H1 (cell line): ENCODE data around the gene LCOR. TPM values are rescaled to one million over a fixed set of nuclear protein-coding genes. Genes with fewer than 3 reads are reported as not detected.

Experiments used
- CTBP2 ChIP-seq: IDR thresholded peaks from 2 replicates; pipeline ENCODE4 v1.7.0; 2011; ENCODE audit warnings: borderline replicate concordance, mild to moderate bottlenecking, moderate library complexity, mixed read lengths, low read length; ENCODE audit not compliant: insufficient read depth, insufficient read length
- PHF8 ChIP-seq: fragments of 200-600 bp; sonication (generic); conservative IDR thresholded peaks from 2 replicates; pipeline ENCODE4 v1.7.1; 2012; ENCODE audit warnings: low read depth, mild to moderate bottlenecking, inconsistent platforms, low read length, moderate library complexity
- RNF2 ChIP-seq: fragments of 200-900, 300-1000 bp; sonication (generic); IDR thresholded peaks from 2 replicates; pipeline ENCODE4 v1.7.1; 2016; ENCODE audit warnings: borderline replicate concordance, low read depth, mild to moderate bottlenecking, antibody characterized with exemption, low read length; ENCODE audit not compliant: poor library complexity, severe bottlenecking; ENCODE audit errors: missing control alignments
- SAP30 ChIP-seq: fragments of 300-600 bp; sonication (generic); IDR thresholded peaks from 2 replicates; pipeline ENCODE4 v1.7.1; 2012; ENCODE audit warnings: low read length, moderate library complexity, mild to moderate bottlenecking, inconsistent platforms; ENCODE audit not compliant: insufficient read depth, insufficient replicate concordance
- TBP ChIP-seq: IDR thresholded peaks from 2 replicates; pipeline ENCODE4 v1.6.1; 2011; ENCODE audit warnings: low read depth, low read length, improper control_type of control experiment
- YY1 ChIP-seq: IDR thresholded peaks from 2 replicates; pipeline ENCODE4 v1.6.1; 2011; ENCODE audit warnings: low read depth, mild to moderate bottlenecking, low read length
- polyA plus RNA-seq, 7 experiments: library from polyadenylated mRNA; depleted of rRNA in 3 of 7; stranded (reverse) in 5 of 7; unstranded in 2 of 7; fragments of >200 nt in 5 of 7; fragments of 200-250 nt in 2 of 7; gene quantifications; 1 replicate in 5 of 7; 2 replicates in 1 of 7; 4 replicates in 1 of 7; pipeline versions ENCODE4 v1.2.1 to v1.2.3, GENCODE V29; 2011 to 2013; ENCODE audit warnings: missing spikeins in 2 of 7, mixed read lengths in 2 of 7
- total RNA-seq: library from RNA; stranded (reverse); fragmentation: NEBNext Ultra II Directional; extraction: Animal tissue kit (Norgen Biotek cat#: 25700); gene quantifications from 2 replicates; pipeline ENCODE4 v1.2.1, GENCODE V29; 2021
- TF ChIP-seq, protein P1 (sequence below): IDR thresholded peaks from 2 replicates; pipeline ENCODE4 v1.6.1; 2012; ENCODE audit warnings: inconsistent platforms
- TF ChIP-seq, protein P2 (sequence below): IDR thresholded peaks from 2 replicates; pipeline ENCODE4 v1.6.1; 2011; ENCODE audit warnings: low read depth, mild to moderate bottlenecking, low read length; ENCODE audit not compliant: insufficient read depth
- TF ChIP-seq, protein P3 (sequence below): IDR thresholded peaks from 2 replicates; pipeline ENCODE4 v1.6.1; 2011; ENCODE audit warnings: low read length, improper control_type of control experiment

Gene LCOR
- total and polyA plus RNA-seq, 2 of the 8 experiments (the other 6 are each of a cell fraction or from before 2014, with no cell fraction given): 4.7 to 25.5 TPM

DNA sequence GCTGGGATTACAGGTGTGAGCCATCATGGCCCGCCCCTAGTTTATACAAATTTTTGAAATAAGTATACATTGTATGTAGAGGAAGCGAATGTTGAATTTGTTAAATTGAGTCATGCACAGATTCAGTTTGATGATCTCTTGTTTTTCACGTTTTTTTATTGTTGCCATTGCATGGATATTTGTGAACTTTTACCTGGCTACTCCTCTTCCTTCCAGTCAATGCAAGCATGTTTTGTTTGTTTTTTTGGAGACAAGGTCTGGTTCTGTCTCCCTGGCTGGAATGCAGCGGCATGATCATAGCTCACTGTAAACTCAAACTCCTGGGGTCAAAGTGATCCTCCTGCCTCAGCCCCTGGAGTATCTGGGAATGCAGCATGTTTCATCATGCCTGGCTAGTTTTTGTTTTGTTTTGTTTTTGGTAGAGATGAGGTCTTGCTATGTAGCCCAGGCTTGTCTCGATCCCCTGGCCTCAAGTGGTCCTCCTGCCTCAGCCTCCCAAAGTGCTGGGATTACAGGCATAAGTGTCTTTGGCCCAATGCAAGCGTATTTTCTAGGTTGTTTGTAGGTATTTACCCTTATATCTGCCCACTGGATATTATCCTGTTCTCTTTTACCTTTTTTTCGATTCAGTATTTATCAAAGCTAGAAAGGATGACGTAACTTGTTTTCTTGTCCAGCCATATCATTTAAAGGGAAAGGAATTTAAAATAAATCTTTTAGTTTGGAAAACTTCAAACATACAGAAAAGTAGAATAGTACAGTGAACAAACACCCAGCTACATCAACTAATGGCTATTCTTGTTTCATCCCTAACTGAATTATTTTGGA, 11.0 kb downstream of the LCOR start (continued):
- no peak for TF ChIP-seq YY1
- no peak for TF ChIP-seq TBP
- TF ChIP-seq, protein P1, sequence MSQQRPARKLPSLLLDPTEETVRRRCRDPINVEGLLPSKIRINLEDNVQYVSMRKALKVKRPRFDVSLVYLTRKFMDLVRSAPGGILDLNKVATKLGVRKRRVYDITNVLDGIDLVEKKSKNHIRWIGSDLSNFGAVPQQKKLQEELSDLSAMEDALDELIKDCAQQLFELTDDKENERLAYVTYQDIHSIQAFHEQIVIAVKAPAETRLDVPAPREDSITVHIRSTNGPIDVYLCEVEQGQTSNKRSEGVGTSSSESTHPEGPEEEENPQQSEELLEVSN: no peak
- TF ChIP-seq, protein P2, sequence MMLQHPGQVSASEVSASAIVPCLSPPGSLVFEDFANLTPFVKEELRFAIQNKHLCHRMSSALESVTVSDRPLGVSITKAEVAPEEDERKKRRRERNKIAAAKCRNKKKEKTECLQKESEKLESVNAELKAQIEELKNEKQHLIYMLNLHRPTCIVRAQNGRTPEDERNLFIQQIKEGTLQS: no peak
- TF ChIP-seq, protein P3, sequence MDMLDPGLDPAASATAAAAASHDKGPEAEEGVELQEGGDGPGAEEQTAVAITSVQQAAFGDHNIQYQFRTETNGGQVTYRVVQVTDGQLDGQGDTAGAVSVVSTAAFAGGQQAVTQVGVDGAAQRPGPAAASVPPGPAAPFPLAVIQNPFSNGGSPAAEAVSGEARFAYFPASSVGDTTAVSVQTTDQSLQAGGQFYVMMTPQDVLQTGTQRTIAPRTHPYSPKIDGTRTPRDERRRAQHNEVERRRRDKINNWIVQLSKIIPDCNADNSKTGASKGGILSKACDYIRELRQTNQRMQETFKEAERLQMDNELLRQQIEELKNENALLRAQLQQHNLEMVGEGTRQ: no peak
- TF ChIP-seq PHF8: no peak
- TF ChIP-seq SAP30: no peak
- no peak for TF ChIP-seq RNF2
- no peak for TF ChIP-seq CTBP2
